Measurements from ENCODE around the gene ADAT3. TPM values are rescaled to one million over a fixed set of nuclear protein-coding genes. Genes with fewer than 3 reads are reported as not detected.

The ADAT3 gene
- total and polyA plus RNA-seq, 11 donors, result 1.2 to 5.1 (median 1.9) TPM

DNA sequence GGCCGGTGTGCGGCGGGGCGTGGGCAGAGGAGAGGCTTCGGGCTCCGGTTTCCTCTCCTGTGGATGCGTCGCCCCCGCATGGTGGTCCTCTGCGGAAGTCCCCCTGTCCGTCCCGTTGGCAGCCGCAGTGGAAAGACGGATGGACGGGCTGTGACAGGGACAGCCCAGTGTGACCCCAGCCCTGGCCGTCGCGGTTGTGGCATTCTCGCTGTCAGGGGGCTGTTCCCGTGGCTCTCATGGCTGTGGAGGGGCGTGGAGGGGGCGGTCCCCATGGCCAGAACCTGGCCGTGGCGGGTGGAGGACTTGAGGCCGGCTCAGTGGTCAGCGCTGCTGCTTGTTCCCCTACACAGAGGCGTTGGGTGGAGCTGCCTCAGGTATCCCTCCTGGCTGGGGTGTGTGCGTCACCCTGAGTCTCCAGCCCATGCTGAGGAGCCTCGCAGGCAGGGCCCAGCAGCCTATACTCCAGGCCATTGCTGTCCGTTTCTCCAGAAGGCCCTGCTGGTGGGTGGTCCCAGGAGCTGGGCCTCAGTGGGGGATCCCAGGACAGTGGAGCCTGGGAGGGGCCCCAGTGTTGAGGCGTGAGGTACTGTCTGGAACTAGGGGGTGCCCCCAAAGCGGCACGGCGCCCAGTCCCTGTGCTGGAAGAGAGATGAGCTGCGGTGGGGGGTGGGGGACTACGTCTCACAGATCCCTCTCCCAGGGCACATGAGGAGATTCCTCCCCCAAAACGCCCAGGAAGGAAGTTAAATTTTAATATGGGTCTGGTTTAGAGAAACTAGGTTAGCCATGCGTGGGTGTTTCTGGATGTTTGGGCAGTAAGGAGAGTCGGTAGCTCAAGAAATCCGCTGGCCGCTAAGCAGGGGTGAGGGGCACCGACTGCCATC is 56.0 kb downstream of the ADAT3 start:
- Histone ChIP-seq H3K9me3 (no peaks in the 10 kb centered on the region), H3K27ac (no peak overlapping the region), H3K36me3 (peaks cover 0 to 4% (median 0%) of the 10 kb centered on the region in 9 donors), H3K27me3 (no peaks in the 10 kb centered on the region), H3K4me3 (no peak overlapping the region), H3K4me1 (peaks cover 0 to 6% (median 0%) of the 10 kb centered on the region in 12 donors)
- DNase-seq (peak in 1 of 5 donors; percentile 62), ATAC-seq (no peak)
- 87 to 92% (median 92%) methylated on average over 26 to 42 of the region's 42 CpGs for WGBS, 4 donors
- TF ChIP-seq POLR2A (IDR thresholded peaks at IDR 0.05), result no peak
- TF ChIP-seq, protein P1, sequence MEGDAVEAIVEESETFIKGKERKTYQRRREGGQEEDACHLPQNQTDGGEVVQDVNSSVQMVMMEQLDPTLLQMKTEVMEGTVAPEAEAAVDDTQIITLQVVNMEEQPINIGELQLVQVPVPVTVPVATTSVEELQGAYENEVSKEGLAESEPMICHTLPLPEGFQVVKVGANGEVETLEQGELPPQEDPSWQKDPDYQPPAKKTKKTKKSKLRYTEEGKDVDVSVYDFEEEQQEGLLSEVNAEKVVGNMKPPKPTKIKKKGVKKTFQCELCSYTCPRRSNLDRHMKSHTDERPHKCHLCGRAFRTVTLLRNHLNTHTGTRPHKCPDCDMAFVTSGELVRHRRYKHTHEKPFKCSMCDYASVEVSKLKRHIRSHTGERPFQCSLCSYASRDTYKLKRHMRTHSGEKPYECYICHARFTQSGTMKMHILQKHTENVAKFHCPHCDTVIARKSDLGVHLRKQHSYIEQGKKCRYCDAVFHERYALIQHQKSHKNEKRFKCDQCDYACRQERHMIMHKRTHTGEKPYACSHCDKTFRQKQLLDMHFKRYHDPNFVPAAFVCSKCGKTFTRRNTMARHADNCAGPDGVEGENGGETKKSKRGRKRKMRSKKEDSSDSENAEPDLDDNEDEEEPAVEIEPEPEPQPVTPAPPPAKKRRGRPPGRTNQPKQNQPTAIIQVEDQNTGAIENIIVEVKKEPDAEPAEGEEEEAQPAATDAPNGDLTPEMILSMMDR (IDR thresholded peaks at IDR 0.05), result no peak
- intact Hi-C loops (cut with DNase I), result no loop called here

DNA sequence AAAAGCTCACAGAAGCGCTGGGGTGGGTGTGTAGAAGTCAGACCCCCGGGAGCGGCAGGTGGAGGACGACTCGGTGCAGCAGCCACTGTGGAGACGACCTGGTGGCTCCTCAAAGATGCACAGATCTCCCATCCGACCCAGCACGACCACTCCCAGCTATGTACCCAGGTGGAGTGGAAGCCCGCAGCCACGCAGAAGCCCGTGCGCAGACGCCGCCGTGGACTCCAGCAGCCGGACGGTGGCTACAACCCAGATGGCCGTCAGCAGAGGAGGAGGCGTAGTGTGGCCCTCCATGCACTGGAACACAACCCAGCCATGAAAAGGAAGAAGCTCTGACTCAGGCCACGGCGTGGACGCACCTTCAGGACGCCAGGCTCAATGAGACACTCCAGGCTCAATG is 57.5 kb downstream of the ADAT3 start:
- Histone ChIP-seq H3K27me3 (no peaks in the 10 kb centered on the region), H3K4me3 (no peak overlapping the region), H3K4me1 (peaks cover 0 to under 1% (median 0%) of the 10 kb centered on the region in 12 donors), H3K36me3 (peaks cover 0 to 4% (median 0%) of the 10 kb centered on the region in 9 donors), H3K9me3 (no peaks in the 10 kb centered on the region), H3K27ac (no peak overlapping the region)
- intact Hi-C loops (cut with DNase I), result no loop called here
- TF ChIP-seq POLR2A (IDR thresholded peaks at IDR 0.05), result no peak
- TF ChIP-seq, protein P1 (IDR thresholded peaks at IDR 0.05), result no peak
- no peak for ATAC-seq
- WGBS, 4 donors, result 94 to 96% (median 96%) methylated on average over 23 of the region's 23 CpGs
- no peak for DNase-seq

Other genes with a start within 250 kb of the ADAT3 start
- gene ONECUT3, start 151.9 kb upstream of the ADAT3 start, total RNA-seq, result not detected
- not detected for gene ONECUT3, start 151.9 kb upstream of the ADAT3 start, polyA plus RNA-seq
- 1 to 10 TPM in 3 of 9 donors, under 1 TPM in 6; 0.19 to 3.5 (median 0.72) TPM for gene ATP8B3, start 93.1 kb upstream of the ADAT3 start, total RNA-seq
- gene ATP8B3, start 93.1 kb upstream of the ADAT3 start, polyA plus RNA-seq, result under 1 TPM; 0.42 to 0.78 TPM
- gene REXO1, start 56.9 kb upstream of the ADAT3 start, total RNA-seq, result 10 to 100 TPM; 13.2 to 22.4 (median 16.5) TPM
- gene REXO1, start 56.9 kb upstream of the ADAT3 start, polyA plus RNA-seq, result 10 to 100 TPM; 16.3 to 16.4 TPM
- 10 to 100 TPM in 4 of 9 donors, 1 to 10 TPM in 5; 2.9 to 19.7 (median 9.2) TPM for gene KLF16, start 41.8 kb upstream of the ADAT3 start, total RNA-seq
- gene KLF16, start 41.8 kb upstream of the ADAT3 start, polyA plus RNA-seq, result 10 to 100 TPM in 1 of 2 donors, 1 to 10 TPM in 1; 3.5 to 10.2 TPM
- gene ABHD17A, start 19.9 kb upstream of the ADAT3 start, total RNA-seq, result 100 to 1,000 TPM in 2 of 9 donors, 10 to 100 TPM in 7; 48.5 to 121 (median 52.0) TPM
- 100 to 1,000 TPM in 1 of 2 donors, 10 to 100 TPM in 1; 64.1 to 116 TPM for gene ABHD17A, start 19.9 kb upstream of the ADAT3 start, polyA plus RNA-seq
- gene SCAMP4, start within 50 bp of the ADAT3 start, total RNA-seq, result 10 to 100 TPM; 13.5 to 38.8 (median 19.1) TPM
- 10 to 100 TPM; 15.4 to 28.3 TPM for gene SCAMP4, start within 50 bp of the ADAT3 start, polyA plus RNA-seq
- 10 to 100 TPM; 18.2 to 42.7 (median 24.6) TPM for gene CSNK1G2, start 35.8 kb downstream of the ADAT3 start, total RNA-seq
- gene CSNK1G2, start 35.8 kb downstream of the ADAT3 start, polyA plus RNA-seq, result 10 to 100 TPM; 24.3 to 41.7 TPM
- gene BTBD2, start 110.3 kb downstream of the ADAT3 start, total RNA-seq, result 10 to 100 TPM; 47.3 to 81.8 (median 52.6) TPM
- gene BTBD2, start 110.3 kb downstream of the ADAT3 start, polyA plus RNA-seq, result 10 to 100 TPM; 39.4 to 46.2 TPM
- gene MKNK2, start 145.8 kb downstream of the ADAT3 start, total RNA-seq, result 100 to 1,000 TPM; 129 to 318 (median 155) TPM
- gene MKNK2, start 145.8 kb downstream of the ADAT3 start, polyA plus RNA-seq, result 100 to 1,000 TPM; 110 to 197 TPM
- 10 to 100 TPM; 10.8 to 32.3 (median 16.7) TPM for gene MOB3A, start 190.9 kb downstream of the ADAT3 start, total RNA-seq
- gene MOB3A, start 190.9 kb downstream of the ADAT3 start, polyA plus RNA-seq, result 10 to 100 TPM in 1 of 2 donors, 1 to 10 TPM in 1; 7.1 to 18.6 TPM
- gene IZUMO4, start 191.5 kb downstream of the ADAT3 start, total RNA-seq, result 1 to 10 TPM in 8 of 9 donors, not detected in 1; 1.7 to 6.2 (median 2.3) TPM
- gene IZUMO4, start 191.5 kb downstream of the ADAT3 start, polyA plus RNA-seq, result 1 to 10 TPM; 4.4 to 5.8 TPM
- gene AP3D1, start 246.2 kb downstream of the ADAT3 start, total RNA-seq, result 100 to 1,000 TPM in 5 of 9 donors, 10 to 100 TPM in 4; 63.1 to 116 (median 103) TPM
- gene AP3D1, start 246.2 kb downstream of the ADAT3 start, polyA plus RNA-seq, result 100 to 1,000 TPM in 1 of 2 donors, 10 to 100 TPM in 1; 66.3 to 124 TPM